Measurements from ENCODE around the gene EGFR.

Gene EGFR

GRCh38 chr7:55127622-55128081 is 108.8 kb downstream of the EGFR start:
- TF ChIP-seq, protein P1, sequence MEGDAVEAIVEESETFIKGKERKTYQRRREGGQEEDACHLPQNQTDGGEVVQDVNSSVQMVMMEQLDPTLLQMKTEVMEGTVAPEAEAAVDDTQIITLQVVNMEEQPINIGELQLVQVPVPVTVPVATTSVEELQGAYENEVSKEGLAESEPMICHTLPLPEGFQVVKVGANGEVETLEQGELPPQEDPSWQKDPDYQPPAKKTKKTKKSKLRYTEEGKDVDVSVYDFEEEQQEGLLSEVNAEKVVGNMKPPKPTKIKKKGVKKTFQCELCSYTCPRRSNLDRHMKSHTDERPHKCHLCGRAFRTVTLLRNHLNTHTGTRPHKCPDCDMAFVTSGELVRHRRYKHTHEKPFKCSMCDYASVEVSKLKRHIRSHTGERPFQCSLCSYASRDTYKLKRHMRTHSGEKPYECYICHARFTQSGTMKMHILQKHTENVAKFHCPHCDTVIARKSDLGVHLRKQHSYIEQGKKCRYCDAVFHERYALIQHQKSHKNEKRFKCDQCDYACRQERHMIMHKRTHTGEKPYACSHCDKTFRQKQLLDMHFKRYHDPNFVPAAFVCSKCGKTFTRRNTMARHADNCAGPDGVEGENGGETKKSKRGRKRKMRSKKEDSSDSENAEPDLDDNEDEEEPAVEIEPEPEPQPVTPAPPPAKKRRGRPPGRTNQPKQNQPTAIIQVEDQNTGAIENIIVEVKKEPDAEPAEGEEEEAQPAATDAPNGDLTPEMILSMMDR (IDR thresholded peaks at IDR 0.05; ENCODE audit: low read length), result no peak
- no peak for TF ChIP-seq EZH2 (IDR thresholded peaks at IDR 0.05; ENCODE audit: borderline replicate concordance, low read length)
- no peak overlapping the region for H2AFZ ChIP-seq (ENCODE audit: low read length)
- H3K4me3 ChIP-seq (ENCODE audit: low read depth, low read length, poor library complexity, severe bottlenecking), result no peak overlapping the region
- no peak overlapping the region for H3K27ac ChIP-seq (ENCODE audit: low read depth, low read length, poor library complexity, severe bottlenecking)
- no peaks in the 10 kb centered on the region for H3K36me3 ChIP-seq (ENCODE audit: insufficient read depth, low read length)
- no peak overlapping the region for H3K4me2 ChIP-seq (ENCODE audit: low read length)
- H3K9me3 ChIP-seq (ENCODE audit: low read length), result no peaks in the 10 kb centered on the region
- no peaks in the 10 kb centered on the region for H3F3A ChIP-seq (ENCODE audit: insufficient read depth, low read length)
- H3K4me1 ChIP-seq (ENCODE audit: insufficient read depth, low read length, severe bottlenecking), result no peaks in the 10 kb centered on the region
- H3K9ac ChIP-seq (ENCODE audit: low read length), result no peak overlapping the region
- 0 out of 2 replicates have a peak, but pooled peaks cover 3% of the 10 kb centered on the region for H3K27me3 ChIP-seq (ENCODE audit: insufficient read depth, low read length)
- no peaks in the 10 kb centered on the region for H3K79me2 ChIP-seq (ENCODE audit: insufficient read depth, low read length)
- no peaks in the 10 kb centered on the region for H3K9me2 ChIP-seq (ENCODE audit: low read depth, low read length)
- H4K20me1 ChIP-seq (ENCODE audit: insufficient read depth, low read length), result no peaks in the 10 kb centered on the region

GRCh38 chr7:55128693-55129394 is 110.0 kb downstream of the EGFR start:
- no peaks in the 10 kb centered on the region for H3K79me2 ChIP-seq (ENCODE audit: insufficient read depth, low read length)
- no peak overlapping the region for H3K9ac ChIP-seq (ENCODE audit: low read length)
- 0 out of 2 replicates have a peak, but pooled peaks cover 3% of the 10 kb centered on the region for H3K27me3 ChIP-seq (ENCODE audit: insufficient read depth, low read length)
- TF ChIP-seq EZH2 (IDR thresholded peaks at IDR 0.05; ENCODE audit: borderline replicate concordance, low read length), result no peak
- TF ChIP-seq, protein P1 (IDR thresholded peaks at IDR 0.05; ENCODE audit: low read length), result no peak
- H3K27ac ChIP-seq (ENCODE audit: low read depth, low read length, poor library complexity, severe bottlenecking), result no peak overlapping the region
- no peaks in the 10 kb centered on the region for H4K20me1 ChIP-seq (ENCODE audit: insufficient read depth, low read length)
- H3K4me2 ChIP-seq (ENCODE audit: low read length), result no peak overlapping the region
- H3F3A ChIP-seq (ENCODE audit: insufficient read depth, low read length), result no peaks in the 10 kb centered on the region
- no peaks in the 10 kb centered on the region for H3K9me3 ChIP-seq (ENCODE audit: low read length)
- no peaks in the 10 kb centered on the region for H3K9me2 ChIP-seq (ENCODE audit: low read depth, low read length)
- H2AFZ ChIP-seq (ENCODE audit: low read length), result no peak overlapping the region
- no peaks in the 10 kb centered on the region for H3K36me3 ChIP-seq (ENCODE audit: insufficient read depth, low read length)
- H3K4me3 ChIP-seq (ENCODE audit: low read depth, low read length, poor library complexity, severe bottlenecking), result no peak overlapping the region
- no peaks in the 10 kb centered on the region for H3K4me1 ChIP-seq (ENCODE audit: insufficient read depth, low read length, severe bottlenecking)

DNA sequence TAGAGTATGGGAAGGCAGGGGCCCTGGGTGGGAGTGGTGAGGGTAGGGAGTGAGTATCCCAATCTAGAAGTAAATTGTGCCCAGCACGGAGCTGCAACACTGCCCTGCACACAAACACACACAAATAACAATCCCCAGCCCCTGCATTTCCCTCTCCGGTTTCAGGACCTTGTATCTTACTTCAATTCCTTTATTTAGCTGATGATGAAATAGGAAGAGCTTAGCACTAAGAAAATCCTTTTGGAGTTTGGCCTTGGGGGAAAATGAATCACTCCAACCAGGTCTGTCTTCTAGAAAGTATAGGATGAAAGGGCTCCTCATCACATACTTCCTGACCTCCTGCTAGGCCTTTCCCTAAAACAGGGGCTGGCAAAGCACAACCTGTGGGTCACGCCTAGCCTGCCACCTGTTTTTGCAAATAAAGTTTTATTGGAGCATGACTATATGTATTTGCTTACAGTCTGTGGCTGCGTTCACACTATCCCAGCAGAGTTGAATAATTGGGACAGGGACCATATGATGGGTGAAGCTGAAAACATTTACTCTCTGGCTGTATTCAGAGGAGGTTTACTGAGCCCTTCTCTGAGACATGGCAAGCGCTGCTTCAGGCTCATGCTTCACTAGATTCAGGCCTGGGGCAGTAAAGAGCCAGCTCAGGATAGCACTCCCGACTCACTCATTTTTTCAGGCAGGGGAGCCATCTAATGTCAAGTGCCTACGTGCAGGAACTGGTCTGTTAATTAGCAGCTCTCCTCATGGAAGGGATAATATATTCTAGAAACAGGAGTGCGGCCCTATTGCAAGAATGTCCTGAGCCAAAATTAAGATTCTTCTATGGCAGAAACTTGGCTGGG is 111.0 kb downstream of the EGFR start:
- Histone ChIP-seq H3K9ac (ENCODE audit: low read length) (no peak overlapping the region), H3K79me2 (ENCODE audit: insufficient read depth, low read length) (no peaks in the 10 kb centered on the region), H3K4me3 (ENCODE audit: low read depth, low read length, poor library complexity, severe bottlenecking) (no peak overlapping the region), H3K4me2 (ENCODE audit: low read length) (no peak overlapping the region), H3F3A (ENCODE audit: insufficient read depth, low read length) (no peaks in the 10 kb centered on the region), H2AFZ (ENCODE audit: low read length) (no peak overlapping the region), H3K9me2 (ENCODE audit: low read depth, low read length) (no peaks in the 10 kb centered on the region), H3K27me3 (ENCODE audit: insufficient read depth, low read length) (0 out of 2 replicates have a peak, but pooled peaks cover 3% of the 10 kb centered on the region), H3K36me3 (ENCODE audit: insufficient read depth, low read length) (no peaks in the 10 kb centered on the region), H3K4me1 (ENCODE audit: insufficient read depth, low read length, severe bottlenecking) (no peaks in the 10 kb centered on the region), H3K27ac (ENCODE audit: low read depth, low read length, poor library complexity, severe bottlenecking) (no peak overlapping the region), H4K20me1 (ENCODE audit: insufficient read depth, low read length) (no peaks in the 10 kb centered on the region), H3K9me3 (ENCODE audit: low read length) (no peaks in the 10 kb centered on the region)
- TF ChIP-seq EZH2 (IDR thresholded peaks at IDR 0.05; ENCODE audit: borderline replicate concordance, low read length), result no peak
- TF ChIP-seq, protein P1 (IDR thresholded peaks at IDR 0.05; ENCODE audit: low read length), result no peak

All from OCI-LY1 (cell line).